HCT116 (cell line): ENCODE results near the gene CISH. TPM values are rescaled to one million over a fixed set of nuclear protein-coding genes. Genes with fewer than 3 reads are reported as not detected.

Experiments
- ATAC-seq: fragments of 200-7000 bp; cut with Tn5 transposase; 2 replicates; pipeline ENCODE4 v1.9.1; 2020; ENCODE audit warnings: mild to moderate bottlenecking, moderate library complexity
- BruUV-seq: library from RNA; stranded (reverse); fragments of 400-500 nt; replicated peaks from 2 replicates; lab custom pipeline; 2021; lab: Mats Ljungman, UMichigan
- CTCF ChIA-PET: fragments of 300-600 bp; sonication (Branson Sonifier 250); formaldehyde crosslinking; loops from one replicate; lab custom pipeline; 2021; ENCODE audit warnings: antibody characterized with exemption; lab: Charles Lee
- POLR2A ChIA-PET: fragments of 300-600, 350-600 bp; sonication (Branson Sonifier 250); formaldehyde crosslinking; loops from one replicate; lab custom pipeline; 2021; ENCODE audit warnings: antibody characterized with exemption; lab: Charles Lee
- RAD21 ChIA-PET, 2 experiments: fragments of 300-600 bp; sonication (Branson Sonifier 250); formaldehyde crosslinking; loops; one replicate each; lab custom pipeline; 2023; ENCODE audit warnings: low total read pairs in 2 of 2; ENCODE audit not compliant: uncharacterized antibody in 2 of 2, unreplicated experiment in 2 of 2, low non-redundant PET in 1 of 2; lab: Charles Lee
- DNase-seq: peaks from one replicate; pipeline ENCODE4 v3.0.0-alpha.2; 2010; ENCODE audit warnings: low read depth, low spot score
- H2AFZ ChIP-seq: fragments of 200-600 bp; shearing (Covaris generic), sonication (generic); 2 replicates; pipeline ENCODE4 v1.6.1; 2017; ENCODE audit warnings: low read depth, mixed run types, mixed read lengths, antibody characterized with exemption, low read length; ENCODE audit not compliant: poor library complexity, severe bottlenecking
- H3K27ac ChIP-seq: 2 replicates; pipeline ENCODE4 v1.5.1; 2012; ENCODE audit warnings: low read depth, low read length
- H3K27me3 ChIP-seq: fragments of 200-600 bp; sonication (generic); 2 replicates; pipeline ENCODE4 v1.6.1; 2016; ENCODE audit warnings: mixed run types, low read length, mixed read lengths; ENCODE audit not compliant: insufficient read depth
- H3K36me3 ChIP-seq, 2 experiments: fragments of 200-500 bp in 1 of 2; fragments of 200-600 bp in 1 of 2; sonication (Bioruptor generic) in 1 of 2; sonication (generic) in 1 of 2; 2 replicates each; pipeline versions ENCODE4 v1.5.1 to v1.6.1; 2014 to 2016; ENCODE audit warnings: low read length in 2 of 2, inconsistent platforms in 1 of 2, mixed read lengths in 1 of 2, mixed run types in 1 of 2; ENCODE audit not compliant: insufficient read depth in 2 of 2, control insufficient read depth in 1 of 2
- H3K4me1 ChIP-seq, 2 experiments: fragments of 200-600 bp in 1 of 2; sonication (generic) in 1 of 2; 2 replicates each; pipeline versions ENCODE4 v1.5.1 to v1.6.1; 2012 to 2017; ENCODE audit warnings: low read length in 2 of 2, inconsistent platforms in 1 of 2, mild to moderate bottlenecking in 1 of 2, mixed read lengths in 1 of 2, mixed run types in 1 of 2, moderate library complexity in 1 of 2; ENCODE audit not compliant: insufficient read depth in 2 of 2, control insufficient read depth in 1 of 2
- H3K4me2 ChIP-seq: fragments of 200-600 bp; sonication (generic); 2 replicates; pipeline ENCODE4 v1.6.1; 2017; ENCODE audit warnings: mixed run types, low read length, mixed read lengths
- H3K4me3 ChIP-seq, 2 experiments: fragments of 200-600 bp in 1 of 2; sonication (generic) in 1 of 2; replicated peaks in 1 of 2; 2 replicates each; pipeline ENCODE4 v1.5.1; 2011 to 2016; ENCODE audit warnings: low read length in 2 of 2, control low read depth in 1 of 2, low read depth in 1 of 2, mild to moderate bottlenecking in 1 of 2, mixed read lengths in 1 of 2, mixed run types in 1 of 2
- H3K79me2 ChIP-seq: fragments of 200-600 bp; sonication (generic); 2 replicates; pipeline ENCODE4 v1.6.1; 2017; ENCODE audit warnings: mild to moderate bottlenecking, mixed run types, low read length, moderate library complexity, mixed read lengths; ENCODE audit not compliant: insufficient read depth
- H3K9ac ChIP-seq: fragments of 200-600 bp; sonication (generic); 2 replicates; pipeline ENCODE4 v1.6.1; 2016; ENCODE audit warnings: low read length, mixed read lengths
- H3K9me2 ChIP-seq: fragments of 200-600 bp; sonication (generic), shearing (Covaris generic); 2 replicates; pipeline ENCODE4 v1.6.1; 2017; ENCODE audit warnings: mixed run types, mild to moderate bottlenecking, moderate library complexity; ENCODE audit not compliant: insufficient read depth
- H3K9me3 ChIP-seq, 2 experiments: fragments of 200-500 bp in 1 of 2; fragments of 200-600 bp in 1 of 2; sonication (Bioruptor generic) in 1 of 2; sonication (generic) in 1 of 2; 2 replicates each; pipeline ENCODE4 v1.6.1; 2014 to 2017; ENCODE audit warnings: low read length in 2 of 2, mixed read lengths in 2 of 2, inconsistent platforms in 1 of 2, low read depth in 1 of 2, mild to moderate bottlenecking in 1 of 2, mixed run types in 1 of 2, moderate library complexity in 1 of 2; ENCODE audit not compliant: control insufficient read depth in 1 of 2, insufficient read depth in 1 of 2
- H4K20me1 ChIP-seq: fragments of 200-600 bp; sonication (generic), shearing (Covaris generic); 2 replicates; pipeline ENCODE4 v1.6.1; 2017; ENCODE audit warnings: mixed run types, mild to moderate bottlenecking, moderate library complexity; ENCODE audit not compliant: insufficient read depth
- CBX3 ChIP-seq: IDR thresholded peaks from 2 replicates; pipeline ENCODE4 v1.6.1; 2012; ENCODE audit warnings: low read depth
- EGR1 ChIP-seq: IDR thresholded peaks from 2 replicates; pipeline ENCODE4 v1.6.1; 2012; ENCODE audit warnings: low read depth
- POLR2A ChIP-seq: IDR thresholded peaks from 2 replicates; pipeline ENCODE4 v1.7.0; 2011; ENCODE audit warnings: borderline replicate concordance; ENCODE audit not compliant: insufficient read depth, insufficient read length; ENCODE audit errors: extremely low read depth
- POLR2AphosphoS5 ChIP-seq: IDR thresholded peaks from 2 replicates; pipeline ENCODE4 v1.6.1; 2011; ENCODE audit warnings: mild to moderate bottlenecking, low read depth, low read length, moderate library complexity
- SIN3A ChIP-seq: IDR thresholded peaks from 2 replicates; pipeline ENCODE4 v1.6.1; 2012; ENCODE audit warnings: low read depth
- SP1 ChIP-seq: IDR thresholded peaks from 2 replicates; pipeline ENCODE4 v1.6.1; 2012; ENCODE audit warnings: low read depth
- intact Hi-C: fragments of 100-400 bp; cut with micrococcal nuclease; formaldehyde crosslinking; loops from 2 replicates; pipeline ENCODE4 v1.10.0; 2022
- total RNA-seq: library from RNA; stranded (reverse); gene quantifications from one replicate; pipeline ENCODE4 v1.2.1, GENCODE V29; 2021; ENCODE audit not compliant: unreplicated experiment
- TF ChIP-seq, protein P1 (sequence below): IDR thresholded peaks from 2 replicates; pipeline ENCODE4 v1.6.1; 2012; ENCODE audit warnings: low read depth

CISH gene
- total RNA-seq, 1 experiment from 2014 or later, result 4.5 TPM

DNA sequence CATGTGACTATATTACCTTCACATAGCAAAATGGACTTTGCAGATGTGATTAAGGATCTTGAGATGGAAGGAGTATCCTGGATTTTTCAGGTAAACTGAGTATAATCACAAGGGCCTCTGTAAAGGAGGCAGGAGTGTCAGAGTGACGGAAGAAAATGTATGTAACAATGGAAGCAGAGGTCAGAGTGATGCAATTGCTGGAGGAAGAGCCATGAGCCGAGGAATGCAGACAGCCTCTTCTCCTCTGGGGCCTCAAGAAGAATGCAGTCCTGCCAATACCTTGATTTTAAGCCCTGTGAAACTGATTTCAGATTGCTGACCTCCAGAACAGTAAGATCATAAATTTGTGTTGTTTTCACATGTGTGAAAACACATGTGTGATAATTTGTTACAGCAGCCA lies 27.2 kb downstream of the CISH start:
- Histone ChIP-seq H3K4me2 (no peak overlapping the region), H2AFZ (no peak overlapping the region), H3K9me3 (no peaks in the 10 kb centered on the region), H3K79me2 (no peaks in the 10 kb centered on the region), H3K9me2 (no peaks in the 10 kb centered on the region), H3K9ac (no peak overlapping the region), H3K4me3 (no peak overlapping the region), H3K4me1 (no peaks in the 10 kb centered on the region), H3K27ac (no peak overlapping the region), H3K36me3 (no peaks in the 10 kb centered on the region), H3K27me3 (no peaks in the 10 kb centered on the region), H4K20me1 (no peaks in the 10 kb centered on the region)
- RAD21 ChIA-PET, result no interaction called here
- BruUV-seq, result no TSS peak
- CTCF ChIA-PET, result no interaction called here
- DNase-seq (no peak), ATAC-seq (no peak)
- POLR2A ChIA-PET, result no interaction called here
- intact Hi-C loops, result no loop called here
- TF ChIP-seq SIN3A (no peak), CBX3 (no peak), POLR2AphosphoS5 (no peak)
- TF ChIP-seq, protein P1, sequence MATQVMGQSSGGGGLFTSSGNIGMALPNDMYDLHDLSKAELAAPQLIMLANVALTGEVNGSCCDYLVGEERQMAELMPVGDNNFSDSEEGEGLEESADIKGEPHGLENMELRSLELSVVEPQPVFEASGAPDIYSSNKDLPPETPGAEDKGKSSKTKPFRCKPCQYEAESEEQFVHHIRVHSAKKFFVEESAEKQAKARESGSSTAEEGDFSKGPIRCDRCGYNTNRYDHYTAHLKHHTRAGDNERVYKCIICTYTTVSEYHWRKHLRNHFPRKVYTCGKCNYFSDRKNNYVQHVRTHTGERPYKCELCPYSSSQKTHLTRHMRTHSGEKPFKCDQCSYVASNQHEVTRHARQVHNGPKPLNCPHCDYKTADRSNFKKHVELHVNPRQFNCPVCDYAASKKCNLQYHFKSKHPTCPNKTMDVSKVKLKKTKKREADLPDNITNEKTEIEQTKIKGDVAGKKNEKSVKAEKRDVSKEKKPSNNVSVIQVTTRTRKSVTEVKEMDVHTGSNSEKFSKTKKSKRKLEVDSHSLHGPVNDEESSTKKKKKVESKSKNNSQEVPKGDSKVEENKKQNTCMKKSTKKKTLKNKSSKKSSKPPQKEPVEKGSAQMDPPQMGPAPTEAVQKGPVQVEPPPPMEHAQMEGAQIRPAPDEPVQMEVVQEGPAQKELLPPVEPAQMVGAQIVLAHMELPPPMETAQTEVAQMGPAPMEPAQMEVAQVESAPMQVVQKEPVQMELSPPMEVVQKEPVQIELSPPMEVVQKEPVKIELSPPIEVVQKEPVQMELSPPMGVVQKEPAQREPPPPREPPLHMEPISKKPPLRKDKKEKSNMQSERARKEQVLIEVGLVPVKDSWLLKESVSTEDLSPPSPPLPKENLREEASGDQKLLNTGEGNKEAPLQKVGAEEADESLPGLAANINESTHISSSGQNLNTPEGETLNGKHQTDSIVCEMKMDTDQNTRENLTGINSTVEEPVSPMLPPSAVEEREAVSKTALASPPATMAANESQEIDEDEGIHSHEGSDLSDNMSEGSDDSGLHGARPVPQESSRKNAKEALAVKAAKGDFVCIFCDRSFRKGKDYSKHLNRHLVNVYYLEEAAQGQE, result no peak

DNA sequence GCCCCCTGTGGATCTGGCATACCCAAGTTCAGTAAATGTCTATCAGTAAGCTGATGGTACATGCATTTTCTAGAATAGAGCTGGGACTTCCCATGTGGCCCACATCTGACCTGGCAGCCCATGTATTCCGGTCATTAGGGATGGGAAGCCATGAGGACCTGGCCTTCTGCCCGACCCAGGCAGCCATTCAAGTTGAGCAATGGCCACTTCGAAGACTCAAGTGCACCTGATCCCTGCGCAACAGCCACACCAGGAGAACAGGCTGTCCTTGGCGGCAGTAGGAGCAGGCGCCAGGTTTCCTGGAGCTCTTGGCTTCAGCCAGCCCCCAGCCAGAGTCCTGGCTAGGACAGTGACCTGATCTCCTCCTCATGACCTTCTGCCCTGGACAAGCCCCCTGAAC lies 27.7 kb downstream of the CISH start:
- no peak for TF ChIP-seq POLR2A
- TF ChIP-seq, protein P1, result no peak
- no peak for TF ChIP-seq EGR1
- no peak for TF ChIP-seq SP1
- no peaks in the 10 kb centered on the region for H3K79me2 ChIP-seq
- H3K4me1 ChIP-seq, result no peaks in the 10 kb centered on the region
- no peak overlapping the region for H3K9ac ChIP-seq
- no peak overlapping the region for H3K4me3 ChIP-seq
- ChIA-PET CTCF (no interaction called here), POLR2A (no interaction called here), RAD21 (no interaction called here)
- H3K9me2 ChIP-seq, result no peaks in the 10 kb centered on the region
- no peak overlapping the region for H2AFZ ChIP-seq
- DNase-seq, result no peak
- 0 out of 4 replicates have a peak, but pooled peaks cover 0 to 3% of the 10 kb centered on the region in 2 experiments for H3K36me3 ChIP-seq
- H3K27ac ChIP-seq, result no peak overlapping the region
- no peak for ATAC-seq
- H3K4me2 ChIP-seq, result no peak overlapping the region
- H3K9me3 ChIP-seq, result no peaks in the 10 kb centered on the region
- BruUV-seq, result no TSS peak
- intact Hi-C loops, result no loop called here
- H4K20me1 ChIP-seq, result no peaks in the 10 kb centered on the region
- H3K27me3 ChIP-seq, result no peaks in the 10 kb centered on the region
